Neutrophil (primary cell): ENCODE results near the gene PPP2R2D.
"Not testable (repeated sequence)": the region's sequence is repeated elsewhere in the genome, so short reads cannot be mapped to it uniquely, and the experiment has no call there.

Experiments
- H3K27ac ChIP-seq: fragments of 200-600 bp; sonication (generic); 2 replicates; pipeline ENCODE4 v1.5.1; 2016; ENCODE audit warnings: mild to moderate bottlenecking, moderate library complexity
- H3K27me3 ChIP-seq: fragments of 200-600 bp; sonication (generic); 2 replicates; pipeline ENCODE4 v1.6.0; 2016; ENCODE audit warnings: mild to moderate bottlenecking
- H3K36me3 ChIP-seq: fragments of 200-600 bp; sonication (generic); 2 replicates; pipeline ENCODE4 v1.5.1; 2017
- H3K4me1 ChIP-seq, 2 experiments: fragments of 200-600 bp in 1 of 2; sonication (generic) in 1 of 2; 1 replicate in 1 of 2; 2 replicates in 1 of 2; pipeline versions ENCODE4 v1.5.1 to v1.6.1; 2013 to 2016; ENCODE audit warnings: low read depth in 1 of 2, low read length in 1 of 2, mild to moderate bottlenecking in 1 of 2, moderate library complexity in 1 of 2; ENCODE audit not compliant: control insufficient read depth in 1 of 2, insufficient read depth in 1 of 2
- H3K4me3 ChIP-seq, 2 experiments: fragments of 200-600 bp in 1 of 2; sonication (generic) in 1 of 2; 1 replicate in 1 of 2; 2 replicates in 1 of 2; pipeline ENCODE4 v1.5.1; 2013 to 2016; ENCODE audit warnings: low read depth in 1 of 2, low read length in 1 of 2, mild to moderate bottlenecking in 1 of 2, moderate library complexity in 1 of 2
- H3K9me3 ChIP-seq: fragments of 200-600 bp; sonication (generic); 2 replicates; pipeline ENCODE4 v1.5.1; 2016
- CTCF ChIP-seq: fragments of 200-600 bp; sonication (generic); IDR thresholded peaks from 2 replicates; pipeline ENCODE4 v1.5.1; 2016; ENCODE audit warnings: antibody characterized with exemption

PPP2R2D gene

GRCh38 chr10:131911451-131911850 is 10.6 kb downstream of the PPP2R2D start:
- TF ChIP-seq CTCF = no peak
- H3K27ac ChIP-seq = no peak overlapping the region
- peaks cover 12 to 14% of the 10 kb centered on the region in 2 experiments for H3K4me1 ChIP-seq
- H3K4me3 ChIP-seq = no peak overlapping the region
- H3K36me3 ChIP-seq = peaks cover 21% of the 10 kb centered on the region
- no peaks in the 10 kb centered on the region for H3K9me3 ChIP-seq
- no peaks in the 10 kb centered on the region for H3K27me3 ChIP-seq

GRCh38 chr10:131912620-131913019 is 11.8 kb downstream of the PPP2R2D start:
- H3K4me1 ChIP-seq = peaks cover 12 to 14% of the 10 kb centered on the region in 2 experiments
- no peak for TF ChIP-seq CTCF
- peaks cover 16% of the 10 kb centered on the region for H3K36me3 ChIP-seq
- no peaks in the 10 kb centered on the region for H3K27me3 ChIP-seq
- no peak overlapping the region for H3K27ac ChIP-seq
- no peaks in the 10 kb centered on the region for H3K9me3 ChIP-seq
- no peak overlapping the region for H3K4me3 ChIP-seq

GRCh38 chr10:131915484-131915883 is 14.7 kb downstream of the PPP2R2D start:
- Histone ChIP-seq H3K27ac (no peak overlapping the region), H3K4me3 (no peak overlapping the region), H3K36me3 (peaks cover 9% of the 10 kb centered on the region), H3K9me3 (no peaks in the 10 kb centered on the region), H3K4me1 (no peaks in the 10 kb centered on the region), H3K27me3 (no peaks in the 10 kb centered on the region)
- TF ChIP-seq CTCF = no peak

GRCh38 chr10:131915990-131916766 is 15.4 kb downstream of the PPP2R2D start:
- no peak for TF ChIP-seq CTCF
- no peak overlapping the region for H3K4me3 ChIP-seq
- H3K27me3 ChIP-seq = no peaks in the 10 kb centered on the region
- H3K36me3 ChIP-seq = peaks cover 9% of the 10 kb centered on the region
- no peak overlapping the region for H3K27ac ChIP-seq
- no peaks in the 10 kb centered on the region for H3K4me1 ChIP-seq
- H3K9me3 ChIP-seq = no peaks in the 10 kb centered on the region

GRCh38 chr10:131916767-131917160 is 16.0 kb downstream of the PPP2R2D start:
- not testable (repeated sequence) for H3K36me3 ChIP-seq, H3K4me1 ChIP-seq, H3K27me3 ChIP-seq, H3K27ac ChIP-seq, H3K9me3 ChIP-seq, H3K4me3 ChIP-seq

GRCh38 chr10:131917496-131917895 is 16.7 kb downstream of the PPP2R2D start:
- H3K4me3 ChIP-seq, H3K27ac ChIP-seq, H3K36me3 ChIP-seq, H3K9me3 ChIP-seq, H3K4me1 ChIP-seq, H3K27me3 ChIP-seq: not testable (repeated sequence)

GRCh38 chr10:131919461-131919860 is 18.7 kb downstream of the PPP2R2D start:
- not testable (repeated sequence) for H3K4me1 ChIP-seq, H3K36me3 ChIP-seq, H3K27ac ChIP-seq, H3K9me3 ChIP-seq, H3K27me3 ChIP-seq, H3K4me3 ChIP-seq
